ENCODE measurements around the gene GLRA1.

GLRA1 gene

DNA sequence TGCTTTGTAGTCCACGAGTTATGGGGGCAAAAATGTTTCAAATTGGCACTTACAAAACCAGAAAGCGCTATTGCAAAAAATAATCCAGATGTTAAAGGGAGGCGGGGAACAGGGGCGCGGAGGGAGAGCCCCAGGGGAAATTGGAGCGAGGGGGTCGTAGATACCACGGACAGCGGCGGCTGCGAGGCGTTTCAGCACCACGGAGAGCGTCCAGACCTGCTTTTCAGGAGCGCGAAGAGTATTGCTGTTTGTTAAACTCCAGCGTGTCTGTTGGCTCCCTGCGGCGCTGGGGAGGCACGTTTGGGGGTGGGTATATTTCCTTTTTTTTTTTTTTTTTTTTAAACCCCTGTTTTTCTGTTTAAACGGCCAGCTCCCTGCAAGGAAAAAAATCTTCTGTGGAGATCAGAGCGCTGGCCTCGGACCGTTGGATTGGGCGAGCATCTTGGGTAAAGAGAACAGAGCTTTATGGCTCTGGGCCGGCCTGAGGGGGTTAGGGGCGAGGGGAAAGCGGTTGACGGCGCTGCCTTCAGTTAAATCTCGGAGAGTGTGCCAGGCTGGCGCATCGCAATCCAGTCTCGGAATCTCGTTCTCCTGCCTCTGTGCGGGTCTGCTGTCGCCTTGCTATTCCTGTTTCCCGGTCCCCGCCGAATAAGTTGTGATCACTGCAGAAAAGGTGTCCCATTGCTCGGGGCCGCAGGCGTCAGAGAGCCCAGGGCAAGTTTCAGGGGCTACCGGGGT, at the start of gene GLRA1:
Gene GLRA1 (minus strand): TSS at position 288 of the 738 bp plus-strand sequence. CDS start 302 bp downstream, outside the sequence.
- no peak for DNase-seq

- no peak for DNase-seq
Measured at GRCh38 chr5:151970885-151971284, 46.2 kb upstream of the GLRA1 start.

DNA sequence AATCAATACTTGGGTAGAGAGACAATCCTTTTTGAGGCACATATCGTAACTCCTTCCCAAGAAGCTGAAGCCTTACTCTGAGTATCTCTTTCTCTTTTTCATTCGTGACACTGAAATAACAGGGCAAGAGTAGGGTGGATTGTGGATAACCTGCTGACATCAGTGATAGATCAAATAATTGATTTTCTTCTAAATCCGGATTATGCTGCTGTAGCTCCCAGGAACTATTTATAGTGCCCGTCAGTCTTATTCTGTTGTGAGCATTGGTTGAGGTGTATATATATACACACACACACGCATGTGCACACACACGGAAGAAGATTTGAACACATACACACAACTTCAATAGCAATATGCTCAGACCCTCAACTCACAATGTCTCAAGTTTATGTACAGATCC, 43.2 kb upstream of the GLRA1 start:
- DNase-seq: no peak

DNA sequence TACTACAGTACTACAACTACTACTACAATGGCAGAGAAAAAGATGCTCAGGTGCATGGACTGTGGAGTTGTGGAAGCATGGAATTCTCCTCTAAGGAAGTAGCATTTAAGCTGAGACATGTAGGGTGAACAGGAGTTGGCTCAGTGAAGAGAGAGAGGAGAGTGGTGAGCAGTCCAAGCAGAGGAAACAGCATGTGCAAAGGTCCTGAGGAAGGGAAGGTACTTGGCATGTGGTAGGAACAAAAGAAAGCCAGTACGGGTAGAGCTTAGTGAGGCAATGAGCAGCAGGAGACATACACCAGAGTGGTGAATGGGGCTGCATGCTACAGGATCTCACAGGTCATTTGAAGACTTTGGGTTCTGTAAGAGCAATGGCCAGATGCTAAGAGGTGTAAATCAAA, 41.4 kb upstream of the GLRA1 start:
- DNase-seq: no peak

DNA sequence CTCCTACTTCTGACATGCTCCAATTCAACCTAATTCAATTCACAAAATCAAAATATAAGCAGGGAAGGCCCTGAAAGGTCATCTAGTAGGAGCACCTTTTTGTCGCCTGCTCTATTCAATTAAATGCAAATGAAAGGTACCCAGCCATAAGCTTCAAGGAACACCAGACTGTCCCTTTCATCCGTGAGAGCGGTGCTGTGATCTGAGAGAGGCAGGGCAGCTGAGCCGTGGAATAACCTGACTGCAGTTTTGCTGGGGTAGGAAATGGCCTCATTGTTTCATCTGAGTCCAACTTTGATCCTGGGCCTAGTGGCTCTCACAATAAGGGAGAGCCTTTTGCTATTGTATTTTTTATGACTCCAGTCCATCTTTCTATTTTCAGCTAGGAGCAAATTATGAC, 39.8 kb upstream of the GLRA1 start:
- DNase-seq: no peak

- no peak for DNase-seq
Measured at GRCh38 chr5:151961557-151961956, 36.9 kb upstream of the GLRA1 start.

DNA sequence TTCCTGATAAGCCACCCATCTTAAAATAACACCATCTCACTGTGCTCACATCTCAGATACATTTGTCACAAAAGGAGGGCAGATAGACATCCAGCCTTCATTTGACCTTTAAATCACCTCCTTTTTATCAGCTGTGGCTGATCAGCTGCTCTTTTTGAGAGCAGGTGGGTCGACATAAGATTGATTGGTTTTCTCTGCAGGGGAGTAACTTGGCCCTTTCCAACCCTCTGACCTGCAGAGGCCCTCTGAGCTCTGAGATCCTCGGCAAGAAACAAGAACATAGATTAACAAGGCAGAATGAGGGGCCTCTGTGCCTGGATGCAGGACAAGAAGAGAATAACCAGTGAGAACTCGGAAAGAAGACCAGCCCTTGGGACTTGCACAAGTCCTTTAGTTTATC, 33.5 kb upstream of the GLRA1 start:
- DNase-seq: no peak

DNA sequence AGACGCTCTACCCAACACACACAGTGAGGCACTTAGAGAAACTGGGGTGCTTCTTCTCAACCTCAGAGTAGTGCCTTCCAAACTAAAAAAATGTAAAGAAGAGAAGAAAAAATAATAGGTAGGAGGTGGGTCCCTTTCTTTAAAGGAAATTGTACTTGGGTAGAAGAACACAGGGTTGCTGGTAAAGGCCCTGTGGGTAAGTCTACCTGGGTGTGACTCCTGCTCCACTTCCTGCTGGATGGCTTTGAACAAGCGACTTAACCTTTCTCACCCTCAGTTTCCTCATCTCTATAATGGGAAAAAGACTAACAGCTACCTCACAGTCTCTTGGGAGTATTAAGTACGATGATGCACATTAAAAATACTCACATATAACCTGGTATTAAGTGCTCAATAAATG, 32.1 kb upstream of the GLRA1 start:
- DNase-seq: no peak

GRCh38 chr5:151954255-151954654, 29.6 kb upstream of the GLRA1 start:
- DNase-seq: no peak

DNA sequence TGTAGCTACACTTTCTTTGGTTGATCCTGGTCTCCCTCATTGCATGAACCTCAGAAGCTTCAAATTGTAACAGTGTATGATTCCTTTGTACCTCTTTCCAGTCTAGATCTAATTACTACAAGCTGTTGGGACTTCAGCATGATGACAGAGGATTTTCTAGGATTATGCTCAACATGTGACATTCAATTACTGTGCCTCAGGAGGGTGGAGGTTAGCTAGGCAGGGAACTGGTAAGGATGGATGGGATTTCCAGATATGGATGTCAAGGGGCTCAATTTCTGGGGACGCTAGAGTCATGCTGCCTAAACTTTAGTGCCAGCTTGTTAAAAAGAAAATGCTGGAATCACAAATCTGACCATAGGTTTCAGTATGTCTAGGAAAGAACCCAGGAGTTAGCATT, 29.2 kb upstream of the GLRA1 start:
- DNase-seq: no peak

DNA sequence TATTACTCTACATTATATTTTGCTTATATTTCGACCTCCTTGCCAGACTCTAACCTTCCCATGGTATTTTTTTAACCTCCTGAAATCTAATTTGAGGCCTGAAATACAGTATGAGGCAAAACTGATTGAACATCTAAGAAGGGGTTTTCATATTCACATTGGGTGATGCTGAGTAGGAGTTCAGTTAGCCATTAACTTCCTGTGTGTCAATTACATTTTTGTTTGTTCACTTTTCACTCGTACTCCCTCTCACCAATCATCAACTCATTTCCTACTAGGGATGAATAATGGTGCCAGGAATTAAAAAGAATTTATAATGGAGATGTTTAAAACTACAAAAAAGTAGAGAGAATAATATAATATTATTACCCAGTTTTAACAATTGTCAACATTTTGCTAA, 27.6 kb upstream of the GLRA1 start:
- DNase-seq: no peak

GRCh38 chr5:151950706-151951105, 26.1 kb upstream of the GLRA1 start:
- DNase-seq: no peak

DNA sequence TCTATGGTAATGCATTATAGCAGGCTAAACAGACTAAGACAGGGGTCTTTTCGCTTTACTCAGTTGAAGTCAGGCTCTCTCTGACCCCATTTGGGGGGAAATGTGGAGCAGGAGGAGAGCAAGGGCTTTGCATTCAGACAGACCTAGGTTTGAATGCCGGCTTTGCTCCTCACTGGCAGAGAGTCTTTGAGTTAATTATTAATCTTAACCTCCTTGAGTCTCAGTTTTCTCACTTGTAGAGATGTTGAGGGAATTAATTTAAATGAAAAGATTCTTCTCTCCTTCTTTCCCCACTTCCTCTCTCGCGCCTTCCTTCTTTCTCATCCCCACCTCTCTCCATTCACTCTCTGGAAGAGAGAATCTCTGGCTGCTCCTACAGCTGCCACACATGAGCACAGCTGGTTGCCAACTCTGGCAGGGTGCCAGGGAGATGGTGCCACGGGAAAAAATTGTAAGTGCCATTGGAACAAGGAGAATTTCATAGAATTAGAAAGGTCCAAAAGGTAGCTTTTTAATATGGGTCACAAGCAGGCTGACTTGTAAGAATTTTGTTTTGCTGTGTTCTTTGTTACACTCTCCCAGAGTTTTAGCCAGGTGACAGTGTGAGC, 25.2 kb upstream of the GLRA1 start:
- DNase-seq: no peak

- no peak for DNase-seq
Measured at GRCh38 chr5:151949113-151949512, 24.5 kb upstream of the GLRA1 start.

DNA sequence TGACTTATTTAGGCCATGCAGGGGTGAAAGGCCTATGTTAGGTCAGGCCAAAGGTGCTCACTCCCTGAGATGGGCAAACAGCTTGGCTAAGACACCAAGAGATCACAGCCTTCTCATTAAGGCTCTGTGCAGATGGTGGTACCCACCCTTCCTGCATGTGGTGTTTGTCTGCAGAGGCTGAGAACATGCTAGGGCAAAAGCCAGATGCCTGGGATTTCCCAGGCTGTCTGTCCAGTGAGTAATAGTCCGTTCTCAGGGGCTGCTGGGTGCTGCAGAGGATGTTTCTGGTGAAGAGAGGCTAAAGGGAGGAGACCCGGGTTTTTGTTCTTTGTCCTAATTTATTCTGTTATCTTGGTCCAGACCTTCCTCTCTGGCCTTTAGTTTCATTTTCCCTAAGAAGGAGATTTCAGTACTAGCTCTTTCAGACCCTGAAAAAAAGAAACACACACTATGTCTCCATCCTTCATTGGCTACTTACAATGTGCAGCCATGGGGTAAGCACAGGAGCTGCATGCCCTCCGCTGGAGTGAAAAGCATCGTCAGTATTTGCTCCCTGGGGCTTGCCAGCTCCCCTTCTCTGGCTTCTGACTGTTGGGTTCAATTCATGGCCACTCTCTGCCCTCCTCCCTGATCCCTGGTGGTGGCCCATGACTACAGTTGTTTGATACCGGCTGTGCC, 23.4 kb upstream of the GLRA1 start:
- DNase-seq: no peak

- no peak for DNase-seq
Measured at GRCh38 chr5:151937851-151938250, 13.2 kb upstream of the GLRA1 start.

GRCh38 chr5:151935135-151935695, 10.6 kb upstream of the GLRA1 start:
- no peak for DNase-seq

DNA sequence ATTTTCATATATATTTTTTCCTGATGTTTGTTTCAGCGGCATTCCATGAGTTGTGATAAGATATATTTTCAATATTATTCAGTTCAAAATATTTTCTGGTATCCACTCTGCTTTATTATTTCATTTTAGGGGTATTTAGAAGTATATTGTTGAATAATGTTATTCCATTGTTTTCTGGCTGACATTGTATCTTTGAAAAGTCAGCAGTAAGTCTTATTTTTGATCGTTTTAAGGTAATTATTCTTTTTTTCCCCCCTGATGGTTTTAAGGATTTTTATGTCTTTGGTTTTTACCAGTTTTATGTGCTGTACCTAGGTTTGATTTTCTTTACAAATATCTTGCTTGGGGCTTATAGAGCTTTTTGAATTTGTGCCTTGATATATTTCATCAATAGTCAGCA, 6.6 kb upstream of the GLRA1 start:
- DNase-seq: no peak

DNA sequence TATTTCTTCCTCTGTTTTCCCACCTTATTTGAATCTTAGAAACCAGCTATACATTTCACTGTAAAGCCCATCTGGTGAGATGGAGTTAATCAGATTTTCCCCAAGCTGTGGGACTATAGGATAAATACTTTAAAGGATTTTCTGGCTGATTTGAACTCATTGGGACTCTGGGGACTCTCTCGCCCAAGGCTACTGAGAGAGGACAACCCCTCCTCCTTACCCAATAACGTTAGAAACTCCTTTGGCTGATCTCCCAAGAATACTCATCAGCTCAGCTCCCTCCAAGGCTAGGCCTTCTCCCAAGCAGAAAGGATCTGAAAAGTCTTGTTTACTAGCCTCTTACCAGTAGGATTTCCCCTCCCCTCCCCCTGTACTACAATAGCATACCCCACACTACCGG, 1.5 kb upstream of the GLRA1 start:
- no peak for DNase-seq

DNA sequence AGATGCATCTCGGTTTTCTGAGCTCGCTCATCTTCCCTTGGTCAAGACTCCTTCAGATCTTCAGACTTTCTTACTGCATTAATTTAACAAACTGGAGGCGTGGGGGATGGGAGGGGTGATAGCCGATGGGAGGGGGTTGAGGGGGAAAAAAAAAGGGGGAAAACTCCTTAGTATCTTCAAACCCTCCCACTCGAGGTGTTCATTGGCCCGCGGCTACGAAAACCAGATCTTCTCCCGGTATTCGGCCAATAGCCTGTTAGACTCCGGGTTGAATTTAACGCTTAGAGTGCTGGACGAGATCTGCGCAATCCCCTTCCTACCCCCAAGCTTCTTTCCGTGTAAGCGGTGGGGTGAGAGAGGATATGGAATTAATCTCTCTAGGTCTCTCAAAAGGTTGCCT, 689 bp upstream of the GLRA1 start:
- DNase-seq: no peak

- no peak for DNase-seq
Measured at GRCh38 chr5:151923866-151924476, 680 bp downstream of the GLRA1 start.

DNA sequence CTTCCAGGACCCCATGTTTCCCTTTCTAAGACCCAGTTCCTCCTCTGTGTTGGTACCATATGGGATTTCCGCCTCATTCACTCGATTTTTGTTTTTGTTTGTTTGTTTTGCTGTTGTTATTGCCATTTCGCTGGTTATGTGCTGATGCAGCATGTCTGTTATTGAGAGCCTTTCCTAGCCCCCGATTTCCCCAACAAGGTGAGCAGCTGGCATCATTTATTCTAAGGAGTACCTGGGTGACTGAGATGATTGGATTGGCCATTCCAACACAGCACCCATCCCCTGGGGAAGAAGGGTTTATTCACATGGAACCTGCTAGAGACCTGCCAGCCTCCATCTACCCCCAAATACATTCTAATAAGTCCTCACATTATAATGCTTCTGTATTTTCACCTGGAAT, 2.7 kb downstream of the GLRA1 start:
- no peak for DNase-seq

DNA sequence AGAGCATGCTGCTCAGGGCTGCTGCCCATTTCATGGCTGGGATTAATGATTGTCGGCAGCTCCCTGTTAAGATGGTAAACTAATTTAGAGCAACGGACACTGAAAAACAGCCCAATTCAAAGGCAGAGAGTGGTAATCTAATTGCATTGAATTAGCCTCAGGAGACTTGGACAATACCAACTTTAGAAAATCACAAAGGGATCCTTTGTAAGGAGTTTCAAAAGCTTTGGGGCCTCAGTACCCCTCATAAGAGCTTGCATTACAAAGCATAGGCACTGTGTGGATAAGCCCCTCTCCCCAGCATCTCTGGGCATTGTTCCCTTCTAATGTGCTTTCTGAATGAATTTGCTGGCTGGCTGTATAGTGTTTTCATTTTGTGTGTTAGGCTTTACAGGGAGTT, 6.7 kb downstream of the GLRA1 start:
- DNase-seq: no peak

GRCh38 chr5:151913425-151913824, 11.2 kb downstream of the GLRA1 start:
- DNase-seq: no peak
